Mucosa of stomach (tissue), 1 donor: ENCODE data around the gene PARD3.

Experiments used
- H3K27me3 ChIP-seq: one replicate; pipeline ENCODE4 v1.7.0; 2013; ENCODE audit warnings: mild to moderate bottlenecking, low read length; ENCODE audit not compliant: control insufficient read depth, insufficient read depth
- H3K36me3 ChIP-seq: one replicate; pipeline ENCODE4 v1.7.0; 2013; ENCODE audit warnings: low read length; ENCODE audit not compliant: control insufficient read depth, insufficient read depth
- H3K4me1 ChIP-seq: one replicate; pipeline ENCODE4 v1.7.0; 2013; ENCODE audit warnings: mild to moderate bottlenecking, low read length; ENCODE audit not compliant: control insufficient read depth, insufficient read depth
- H3K4me3 ChIP-seq: one replicate; pipeline ENCODE4 v1.7.0; 2013; ENCODE audit warnings: low read length
- H3K9ac ChIP-seq: one replicate; pipeline ENCODE4 v1.7.0; 2013; ENCODE audit warnings: mild to moderate bottlenecking, low read length, moderate library complexity
- H3K9me3 ChIP-seq: one replicate; pipeline ENCODE4 v1.7.0; 2013; ENCODE audit warnings: mild to moderate bottlenecking, low read length, moderate library complexity; ENCODE audit not compliant: control insufficient read depth
- donor health status: Pancreatic carcinoma.

PARD3 gene

DNA sequence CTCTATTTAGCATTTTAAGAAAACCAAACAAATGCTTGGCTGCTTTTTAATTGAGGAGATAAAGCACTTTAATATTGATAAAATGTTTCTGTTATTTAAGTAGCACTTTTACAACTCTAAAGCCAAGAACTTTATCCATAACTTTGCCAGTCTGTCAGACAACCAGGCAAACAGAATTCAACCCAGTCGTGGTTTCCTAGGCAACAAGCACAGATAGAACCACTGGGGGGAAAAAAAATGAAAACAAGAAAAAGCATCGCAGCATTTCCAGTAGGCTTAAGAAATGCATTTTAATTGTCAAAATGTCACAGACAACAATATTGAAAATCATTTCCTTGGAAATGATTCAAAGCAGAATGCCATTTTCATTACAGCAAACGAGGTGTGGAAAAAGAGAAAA is 323.4 kb downstream of the PARD3 start:
- Histone ChIP-seq H3K4me3 (no peak overlapping the region), H3K9ac (no peak overlapping the region)

DNA sequence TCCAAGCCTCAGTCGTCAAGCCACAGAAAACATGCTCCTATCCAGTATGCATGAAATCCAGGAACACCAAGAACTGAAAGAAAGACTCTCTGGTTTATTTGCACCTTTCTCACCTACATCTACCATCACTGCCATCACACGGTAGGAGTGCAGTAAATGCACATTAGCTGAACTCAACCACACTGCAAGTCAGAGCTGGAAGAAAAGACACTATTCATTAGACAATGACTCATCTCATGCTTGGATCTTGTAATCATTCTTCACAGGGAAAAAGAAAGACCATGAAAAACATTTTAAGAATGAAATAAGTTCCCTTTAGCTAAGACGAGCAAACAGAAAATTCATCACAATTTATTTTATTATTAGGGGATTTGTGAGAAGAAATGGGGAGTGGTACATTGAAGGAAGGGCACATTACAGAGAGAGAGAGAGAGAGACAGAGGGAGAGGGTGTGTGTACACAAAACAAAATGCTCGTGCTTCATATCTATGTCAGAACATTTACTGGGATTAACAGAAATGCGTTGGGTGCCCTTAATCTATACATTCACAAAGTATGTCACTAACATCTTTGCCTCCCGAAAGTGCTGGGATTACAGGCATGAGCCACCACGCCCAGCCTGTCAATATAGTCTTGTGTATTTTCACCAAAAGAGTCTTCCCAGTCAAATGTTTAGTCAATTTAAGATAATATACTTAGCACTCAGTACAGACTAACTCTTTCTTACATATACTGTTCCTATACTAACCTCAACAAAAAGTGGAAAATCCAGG is 324.9 kb downstream of the PARD3 start:
- Histone ChIP-seq H3K36me3 (no peaks in the 10 kb centered on the region), H3K27me3 (no peaks in the 10 kb centered on the region), H3K9ac (no peak overlapping the region), H3K4me3 (no peak overlapping the region), H3K4me1 (no peaks in the 10 kb centered on the region), H3K9me3 (no peaks in the 10 kb centered on the region)

More for the DNA sequence above, 323.4 kb downstream of the PARD3 start:
- H3K36me3 ChIP-seq: no peaks in the 10 kb centered on the region
- H3K9me3 ChIP-seq: no peaks in the 10 kb centered on the region
- no peaks in the 10 kb centered on the region for H3K4me1 ChIP-seq
- H3K27me3 ChIP-seq: no peaks in the 10 kb centered on the region

DNA sequence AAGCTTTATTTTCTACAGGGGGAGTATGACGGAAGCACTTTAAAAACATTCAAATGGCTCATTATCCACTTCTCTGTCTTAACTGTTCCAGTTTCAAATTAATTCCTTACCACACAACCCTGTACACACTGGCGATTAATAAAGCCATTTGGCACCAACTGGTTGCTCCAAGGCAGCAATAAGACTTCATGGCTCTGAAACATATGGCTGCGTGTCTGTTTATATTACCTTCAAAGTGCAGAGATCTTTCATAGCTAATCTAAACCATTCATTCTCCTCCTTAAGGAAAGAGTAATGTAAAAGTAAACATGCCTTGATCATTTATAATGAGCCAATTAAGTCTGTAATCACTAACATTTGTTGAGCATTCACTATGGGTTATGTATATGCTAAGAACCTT is 325.7 kb downstream of the PARD3 start:
- no peak overlapping the region for H3K9ac ChIP-seq
- no peaks in the 10 kb centered on the region for H3K36me3 ChIP-seq
- H3K4me1 ChIP-seq: no peaks in the 10 kb centered on the region
- no peaks in the 10 kb centered on the region for H3K9me3 ChIP-seq
- H3K4me3 ChIP-seq: no peak overlapping the region
- H3K27me3 ChIP-seq: no peaks in the 10 kb centered on the region

DNA sequence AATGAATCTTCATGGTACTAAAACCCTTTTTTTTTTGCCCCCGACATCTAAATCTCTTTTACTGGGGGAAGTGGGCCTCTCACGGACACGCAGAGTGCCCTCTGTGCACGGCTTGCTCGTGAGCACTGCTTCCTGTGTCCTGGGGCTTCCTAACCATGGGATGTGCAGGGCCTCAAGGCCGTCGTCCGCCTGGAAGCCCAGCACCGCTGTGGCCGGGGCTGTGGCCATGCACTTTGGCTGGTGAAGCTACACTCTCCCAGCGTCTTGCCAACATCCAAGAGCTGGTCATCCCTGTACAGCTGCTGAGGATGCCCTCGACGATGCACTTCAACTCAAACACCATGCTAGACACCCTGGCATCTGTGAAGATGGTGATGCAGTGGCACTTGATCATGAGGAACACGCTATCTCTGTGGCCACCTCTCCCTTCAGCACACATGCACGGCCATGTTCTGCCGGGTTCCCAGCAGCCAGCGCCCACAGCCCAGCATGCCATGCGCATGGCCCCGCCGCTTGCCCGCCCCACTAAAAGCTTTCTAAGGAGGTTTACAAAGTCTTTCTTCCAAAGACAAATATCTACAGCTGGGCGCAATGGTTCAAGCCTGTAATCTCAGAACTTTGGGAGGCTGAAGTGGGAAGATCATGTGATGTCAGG is 326.5 kb downstream of the PARD3 start:
- no peaks in the 10 kb centered on the region for H3K27me3 ChIP-seq
- no peaks in the 10 kb centered on the region for H3K36me3 ChIP-seq
- no peak overlapping the region for H3K4me3 ChIP-seq
- H3K9me3 ChIP-seq: no peaks in the 10 kb centered on the region
- H3K9ac ChIP-seq: no peak overlapping the region
- H3K4me1 ChIP-seq: no peaks in the 10 kb centered on the region

DNA sequence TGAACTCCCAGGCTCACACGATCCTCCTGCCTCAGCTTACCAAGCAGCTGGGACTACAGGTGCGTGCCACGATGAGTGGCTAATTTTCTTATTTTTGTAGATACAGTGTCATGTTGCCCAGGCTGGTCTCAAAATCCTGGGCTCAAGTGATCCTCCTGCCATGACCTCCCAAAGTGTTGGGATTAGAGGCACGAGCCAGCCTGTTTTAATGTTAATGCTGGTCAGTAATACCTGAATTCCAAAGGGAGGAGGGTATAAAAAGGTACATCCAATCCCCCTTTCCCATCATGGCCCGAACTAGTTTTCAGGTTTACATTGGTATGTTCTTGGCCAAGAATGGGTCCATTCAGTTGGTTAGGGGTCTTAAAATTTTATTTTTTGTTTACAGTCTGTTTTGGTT is 329.1 kb downstream of the PARD3 start:
- Histone ChIP-seq H3K4me1 (no peaks in the 10 kb centered on the region), H3K36me3 (no peaks in the 10 kb centered on the region), H3K9me3 (no peaks in the 10 kb centered on the region), H3K27me3 (no peaks in the 10 kb centered on the region), H3K9ac (no peak overlapping the region), H3K4me3 (no peak overlapping the region)

DNA sequence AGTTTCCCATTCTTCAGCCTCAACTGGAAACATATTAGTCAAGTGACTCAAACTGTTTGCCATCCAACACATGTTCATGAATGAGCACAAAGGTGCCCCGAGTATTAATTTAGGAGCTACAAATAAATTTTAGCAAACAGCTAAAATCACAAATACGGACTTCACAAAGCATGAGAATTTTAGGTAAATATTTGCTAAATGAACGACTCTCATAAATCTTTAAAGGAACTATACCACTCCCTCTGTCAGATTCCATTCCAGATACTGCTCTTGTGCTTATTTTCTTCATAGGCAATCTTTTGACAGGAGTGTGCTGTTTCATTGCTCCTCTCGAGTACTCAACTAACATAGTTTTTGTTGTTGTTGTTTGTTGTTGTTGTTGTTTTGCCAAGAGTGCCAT is 330.9 kb downstream of the PARD3 start:
- H3K4me1 ChIP-seq: peaks cover 10% of the 10 kb centered on the region
- no peaks in the 10 kb centered on the region for H3K27me3 ChIP-seq
- no peaks in the 10 kb centered on the region for H3K36me3 ChIP-seq
- H3K9me3 ChIP-seq: no peaks in the 10 kb centered on the region
- no peak overlapping the region for H3K4me3 ChIP-seq
- H3K9ac ChIP-seq: no peak overlapping the region

DNA sequence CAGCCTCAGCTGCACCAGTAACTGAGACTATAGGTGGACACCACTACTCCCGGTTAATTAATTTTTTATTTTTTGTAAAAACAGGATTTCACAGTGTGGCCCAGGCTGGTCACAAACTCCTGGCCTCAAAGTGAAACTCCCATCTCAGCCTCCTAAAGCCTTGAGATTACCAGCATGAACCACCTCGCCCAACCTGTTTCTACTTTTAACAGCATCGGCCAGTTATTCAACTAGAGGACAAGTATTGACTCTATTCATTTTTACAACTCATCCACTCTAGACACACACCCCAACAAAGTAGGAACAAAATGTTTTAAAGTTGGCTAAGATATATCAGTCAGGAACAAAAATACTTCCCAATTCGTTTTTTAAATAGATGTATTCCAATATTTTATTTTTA is 334.8 kb downstream of the PARD3 start:
- Histone ChIP-seq H3K9ac (no peak overlapping the region), H3K4me1 (peaks cover 10% of the 10 kb centered on the region), H3K9me3 (no peaks in the 10 kb centered on the region), H3K36me3 (no peaks in the 10 kb centered on the region), H3K4me3 (no peak overlapping the region), H3K27me3 (no peaks in the 10 kb centered on the region)

DNA sequence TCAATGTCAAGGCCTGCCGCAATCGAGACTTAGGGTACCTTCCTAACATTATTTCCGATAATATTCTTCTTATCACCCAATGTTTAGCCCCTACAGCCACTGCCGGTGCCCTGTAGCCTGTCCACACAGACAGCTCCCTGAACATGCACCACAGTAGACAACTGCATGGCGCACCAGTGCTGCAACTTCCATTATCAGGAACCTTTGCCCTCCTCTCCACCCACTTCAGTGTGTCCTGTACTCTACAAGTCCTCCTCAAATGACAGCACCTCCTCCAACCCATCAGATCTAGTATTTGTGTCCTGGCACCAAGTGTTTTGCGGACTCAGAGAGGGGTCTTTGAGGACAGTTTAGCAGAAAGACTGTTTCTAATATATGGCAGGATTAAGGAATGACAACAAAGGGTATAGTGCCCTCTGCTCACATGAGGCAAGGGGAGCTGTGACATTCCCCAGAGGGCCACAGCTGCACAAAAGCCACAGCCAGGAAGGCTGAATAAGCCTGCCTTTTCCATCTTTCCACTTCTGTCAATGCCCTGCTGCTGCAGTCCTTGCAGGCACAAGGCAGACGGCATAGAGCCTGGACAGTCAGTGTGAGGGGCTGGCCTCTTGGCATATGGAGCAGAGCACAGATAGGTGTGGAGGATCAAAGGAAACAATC is 335.4 kb downstream of the PARD3 start:
- no peak overlapping the region for H3K9ac ChIP-seq
- peaks cover 10% of the 10 kb centered on the region for H3K4me1 ChIP-seq
- H3K9me3 ChIP-seq: no peaks in the 10 kb centered on the region
- no peaks in the 10 kb centered on the region for H3K36me3 ChIP-seq
- H3K27me3 ChIP-seq: no peaks in the 10 kb centered on the region
- H3K4me3 ChIP-seq: no peak overlapping the region

DNA sequence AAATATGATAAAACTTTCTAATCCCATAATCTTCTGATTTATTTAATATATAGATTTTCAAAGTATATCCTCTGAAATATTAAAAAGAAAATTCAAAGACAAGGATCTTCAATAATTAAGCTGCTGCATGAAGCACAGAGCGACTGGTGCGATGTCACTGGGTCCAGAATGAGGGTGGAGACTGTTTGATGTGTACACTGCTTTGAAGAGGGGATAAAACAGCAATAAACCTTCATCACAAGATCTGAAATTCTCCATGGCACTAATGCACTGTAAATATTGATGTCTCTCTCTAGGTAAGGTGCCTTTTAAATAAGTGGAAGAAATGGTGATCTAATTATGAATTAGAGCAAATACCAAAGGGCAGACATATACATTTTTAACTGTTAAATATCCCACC is 337.8 kb downstream of the PARD3 start:
- Histone ChIP-seq H3K9ac (no peak overlapping the region), H3K4me1 (peaks cover 10% of the 10 kb centered on the region), H3K27me3 (no peaks in the 10 kb centered on the region), H3K9me3 (no peaks in the 10 kb centered on the region), H3K4me3 (no peak overlapping the region), H3K36me3 (no peaks in the 10 kb centered on the region)

DNA sequence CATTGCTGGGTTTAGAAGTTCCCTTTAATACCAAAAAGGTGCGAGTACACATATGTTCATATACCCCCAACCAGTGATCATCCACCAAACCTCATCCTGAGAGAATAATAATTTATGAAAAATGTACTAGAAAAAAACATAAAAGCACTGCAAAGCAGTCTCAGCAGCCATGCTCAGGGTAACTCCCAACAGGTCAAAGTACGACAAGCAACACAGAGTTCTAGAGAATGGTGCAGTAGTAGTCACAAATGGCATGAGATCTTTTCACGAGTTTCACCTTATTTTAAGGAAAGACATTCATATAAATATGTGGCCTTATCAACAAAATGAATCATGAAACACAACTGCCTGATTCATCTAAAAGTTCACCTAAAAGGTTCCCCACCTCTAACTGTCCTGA is 338.5 kb downstream of the PARD3 start:
- Histone ChIP-seq H3K27me3 (no peaks in the 10 kb centered on the region), H3K4me3 (no peak overlapping the region), H3K4me1 (peaks cover 10% of the 10 kb centered on the region), H3K36me3 (no peaks in the 10 kb centered on the region), H3K9me3 (no peaks in the 10 kb centered on the region), H3K9ac (no peak overlapping the region)

DNA sequence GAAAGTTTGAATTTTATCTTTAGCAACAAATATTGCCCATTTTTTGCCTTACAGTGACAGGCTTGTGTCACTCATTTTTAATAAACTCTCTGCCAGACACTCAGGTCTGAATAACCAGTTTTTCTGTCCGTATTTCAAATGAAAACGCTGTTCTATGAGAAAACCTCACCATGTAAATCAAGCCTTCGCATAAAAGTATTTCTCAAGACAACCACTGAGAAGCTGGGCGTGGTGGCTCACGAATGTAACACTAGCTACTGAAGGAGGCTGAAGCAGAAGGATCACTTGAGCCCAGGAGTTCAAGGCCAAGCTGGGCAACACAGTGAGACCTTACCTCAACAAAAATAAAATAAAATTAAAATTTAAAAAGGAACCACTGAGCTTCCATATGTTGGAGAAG is 339.3 kb downstream of the PARD3 start:
- no peaks in the 10 kb centered on the region for H3K9me3 ChIP-seq
- H3K9ac ChIP-seq: no peak overlapping the region
- no peaks in the 10 kb centered on the region for H3K27me3 ChIP-seq
- H3K36me3 ChIP-seq: no peaks in the 10 kb centered on the region
- H3K4me1 ChIP-seq: peaks cover 10% of the 10 kb centered on the region
- no peak overlapping the region for H3K4me3 ChIP-seq

DNA sequence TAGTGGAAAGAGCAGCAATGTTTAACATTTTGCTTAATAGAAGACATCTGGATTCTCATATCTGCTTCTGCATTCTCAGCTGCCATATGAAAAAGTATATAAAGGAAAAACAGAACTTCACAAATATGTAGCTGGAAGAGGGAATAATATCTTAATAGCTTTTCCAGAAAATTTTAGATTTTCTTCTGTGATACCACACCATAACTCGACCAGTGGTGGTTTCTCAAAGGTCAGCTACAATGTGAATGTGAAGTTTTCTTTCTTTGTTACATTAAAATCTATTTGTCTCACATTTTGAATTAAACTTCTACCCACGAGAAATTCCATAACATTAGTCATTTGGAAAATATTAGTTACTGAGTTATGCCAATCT is 339.8 kb downstream of the PARD3 start:
- no peaks in the 10 kb centered on the region for H3K27me3 ChIP-seq
- H3K9me3 ChIP-seq: no peaks in the 10 kb centered on the region
- H3K4me3 ChIP-seq: no peak overlapping the region
- H3K36me3 ChIP-seq: no peaks in the 10 kb centered on the region
- peaks cover 8% of the 10 kb centered on the region for H3K4me1 ChIP-seq
- H3K9ac ChIP-seq: no peak overlapping the region
